ENCODE measurements around the gene HOXC12.

- TF ChIP-seq TAF1 (IDR thresholded peaks at IDR 0.05; ENCODE audit: borderline replicate concordance, low read depth, low read length): no peak
- TF ChIP-seq CTCF (IDR thresholded peaks at IDR 0.05): no peak
- no peak for TF ChIP-seq GATA2 (CRISPR knock-in tag; IDR thresholded peaks at IDR 0.05)
- TF ChIP-seq FOXM1 (IDR thresholded peaks at IDR 0.05; ENCODE audit: low read depth): no peak
- no peak for TF ChIP-seq TEAD4 (IDR thresholded peaks at IDR 0.05; ENCODE audit: borderline replicate concordance, insufficient read depth)
- no peak for TF ChIP-seq POLR2AphosphoS5 (IDR thresholded peaks at IDR 0.05; ENCODE audit: low read depth, low read length)
- no peak for TF ChIP-seq RAD21 (IDR thresholded peaks at IDR 0.05; ENCODE audit: low read length)
- no peak for TF ChIP-seq REST (IDR thresholded peaks at IDR 0.05; ENCODE audit: low read depth, low read length)
- TF ChIP-seq YY1 (IDR thresholded peaks at IDR 0.05; ENCODE audit: low read depth): no peak
- TF ChIP-seq SIN3A (IDR thresholded peaks at IDR 0.05; ENCODE audit: borderline replicate concordance, low read depth, low read length): no peak
- TF ChIP-seq JUND (IDR thresholded peaks at IDR 0.05): no peak
- no peak for TF ChIP-seq EZH2phosphoT487 (IDR thresholded peaks at IDR 0.05; ENCODE audit: borderline replicate concordance, low read depth)
- TF ChIP-seq, protein P1, sequence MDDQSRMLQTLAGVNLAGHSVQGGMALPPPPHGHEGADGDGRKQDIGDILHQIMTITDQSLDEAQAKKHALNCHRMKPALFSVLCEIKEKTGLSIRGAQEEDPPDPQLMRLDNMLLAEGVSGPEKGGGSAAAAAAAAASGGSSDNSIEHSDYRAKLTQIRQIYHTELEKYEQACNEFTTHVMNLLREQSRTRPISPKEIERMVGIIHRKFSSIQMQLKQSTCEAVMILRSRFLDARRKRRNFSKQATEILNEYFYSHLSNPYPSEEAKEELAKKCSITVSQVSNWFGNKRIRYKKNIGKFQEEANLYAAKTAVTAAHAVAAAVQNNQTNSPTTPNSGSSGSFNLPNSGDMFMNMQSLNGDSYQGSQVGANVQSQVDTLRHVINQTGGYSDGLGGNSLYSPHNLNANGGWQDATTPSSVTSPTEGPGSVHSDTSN (IDR thresholded peaks at IDR 0.05): no peak
Observed at GRCh38 chr12:53949631-53950436, 4.9 kb upstream of the HOXC12 start.
